Measurements from ENCODE around the gene BTD. TPM values are rescaled to one million over a fixed set of nuclear protein-coding genes. Genes with fewer than 3 reads are reported as not detected.

BTD gene
- total RNA-seq, 1 donor from 2014 or later = 23.0 TPM

DNA sequence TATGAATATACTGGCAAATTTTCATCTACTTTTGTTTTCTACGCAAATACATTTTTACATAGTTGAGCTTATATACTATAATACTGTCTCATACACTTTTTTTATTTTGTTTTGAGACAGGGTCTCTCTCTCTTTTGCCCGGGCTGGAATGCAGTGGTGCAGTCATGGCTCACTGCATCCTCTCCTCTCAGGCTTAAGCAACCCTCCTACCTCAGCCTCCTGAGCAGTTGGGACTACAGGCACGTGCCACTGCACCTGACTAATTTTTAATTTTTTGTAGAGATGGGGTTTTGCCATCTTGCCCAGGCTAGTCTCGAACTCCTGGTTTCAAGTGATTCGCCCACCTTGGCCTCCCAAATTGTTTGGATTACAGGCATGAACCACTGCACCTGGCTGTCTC is 26.1 kb upstream of the BTD start:
- Histone ChIP-seq H3K4me3 (ENCODE audit: low read length in 3 of 3) (no peak overlapping the region), H3K27ac (ENCODE audit: low read depth, low read length) (no peak overlapping the region), H3K9ac (ENCODE audit: low read depth in 1 of 3, low read length in 3 of 3) (no peak overlapping the region), H3K27me3 (ENCODE audit: control insufficient read depth in 3 of 3, insufficient read depth in 3 of 3, low read length in 3 of 3) (no peaks in the 10 kb centered on the region), H3K4me1 (ENCODE audit: control insufficient read depth in 3 of 3, insufficient read depth in 3 of 3, low read length in 3 of 3) (no peaks in the 10 kb centered on the region), H3K9me3 (ENCODE audit: control insufficient read depth in 3 of 3, low read length in 3 of 3) (no peaks in the 10 kb centered on the region), H3K36me3 (ENCODE audit: control insufficient read depth in 3 of 3, insufficient read depth in 3 of 3, low read length in 3 of 3) (peaks cover 14 to 39% (median 38%) of the 10 kb centered on the region in 3 donors)

DNA sequence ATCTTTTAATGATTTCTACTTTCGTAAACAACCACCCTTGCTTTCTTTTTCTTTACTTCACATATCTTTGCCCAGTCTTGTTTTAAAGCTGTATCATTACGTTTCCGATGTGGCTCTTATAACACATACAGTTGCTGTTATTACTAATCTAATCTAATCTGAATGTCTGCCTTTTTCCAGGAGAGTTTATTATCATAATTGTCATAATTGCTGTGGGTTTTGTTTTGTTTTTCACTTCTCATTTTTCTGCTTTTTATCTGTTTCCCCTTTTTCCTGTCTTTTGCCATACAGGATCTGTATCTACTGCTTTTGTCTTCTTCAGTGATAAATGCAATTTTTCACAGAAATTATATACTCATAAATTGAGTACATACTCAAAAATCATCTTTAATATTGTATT is 25.1 kb upstream of the BTD start:
- Histone ChIP-seq H3K36me3 (ENCODE audit: control insufficient read depth in 3 of 3, insufficient read depth in 3 of 3, low read length in 3 of 3) (peaks cover 9 to 38% (median 35%) of the 10 kb centered on the region in 3 donors), H3K4me1 (ENCODE audit: control insufficient read depth in 3 of 3, insufficient read depth in 3 of 3, low read length in 3 of 3) (no peaks in the 10 kb centered on the region), H3K4me3 (ENCODE audit: low read length in 3 of 3) (no peak overlapping the region), H3K27me3 (ENCODE audit: control insufficient read depth in 3 of 3, insufficient read depth in 3 of 3, low read length in 3 of 3) (no peaks in the 10 kb centered on the region), H3K27ac (ENCODE audit: low read depth, low read length) (no peak overlapping the region), H3K9ac (ENCODE audit: low read depth in 1 of 3, low read length in 3 of 3) (no peak overlapping the region), H3K9me3 (ENCODE audit: control insufficient read depth in 3 of 3, low read length in 3 of 3) (no peaks in the 10 kb centered on the region)

DNA sequence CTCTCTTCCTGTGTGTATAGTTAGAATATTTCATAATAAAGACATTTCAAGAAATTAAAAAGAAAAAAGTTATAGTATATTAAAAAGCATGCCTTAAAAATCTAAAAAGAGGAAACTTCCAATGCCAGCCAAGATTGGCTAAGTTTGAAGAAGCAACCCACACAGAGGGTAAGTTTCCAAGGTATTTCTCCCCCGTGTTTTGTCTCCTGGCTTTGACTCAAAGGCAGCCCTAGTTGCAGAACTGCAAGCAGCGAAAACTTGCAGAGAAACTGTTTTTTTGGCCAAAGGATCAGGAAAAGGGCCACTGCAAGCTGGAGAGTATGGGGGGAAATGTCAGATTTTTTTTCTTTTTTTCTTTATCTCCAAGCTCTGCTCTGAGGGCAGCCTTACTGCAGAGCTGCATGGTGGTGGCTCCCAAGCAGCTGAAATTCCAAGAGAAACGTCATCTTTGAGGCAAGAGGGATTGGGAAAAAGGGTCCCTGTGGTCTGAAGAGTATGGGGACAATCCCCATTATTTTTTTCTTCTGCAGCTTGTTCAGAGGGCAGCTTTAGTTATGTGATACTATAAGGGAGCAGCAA is 23.2 kb upstream of the BTD start:
- Histone ChIP-seq H3K36me3 (ENCODE audit: control insufficient read depth in 3 of 3, insufficient read depth in 3 of 3, low read length in 3 of 3) (peaks cover 9 to 36% (median 36%) of the 10 kb centered on the region in 3 donors), H3K9me3 (ENCODE audit: control insufficient read depth in 3 of 3, low read length in 3 of 3) (no peaks in the 10 kb centered on the region), H3K4me3 (ENCODE audit: low read length in 3 of 3) (no peak overlapping the region), H3K4me1 (ENCODE audit: control insufficient read depth in 3 of 3, insufficient read depth in 3 of 3, low read length in 3 of 3) (no peaks in the 10 kb centered on the region), H3K27ac (ENCODE audit: low read depth, low read length) (no peak overlapping the region), H3K27me3 (ENCODE audit: control insufficient read depth in 3 of 3, insufficient read depth in 3 of 3, low read length in 3 of 3) (no peaks in the 10 kb centered on the region), H3K9ac (ENCODE audit: low read depth in 1 of 3, low read length in 3 of 3) (no peak overlapping the region)

DNA sequence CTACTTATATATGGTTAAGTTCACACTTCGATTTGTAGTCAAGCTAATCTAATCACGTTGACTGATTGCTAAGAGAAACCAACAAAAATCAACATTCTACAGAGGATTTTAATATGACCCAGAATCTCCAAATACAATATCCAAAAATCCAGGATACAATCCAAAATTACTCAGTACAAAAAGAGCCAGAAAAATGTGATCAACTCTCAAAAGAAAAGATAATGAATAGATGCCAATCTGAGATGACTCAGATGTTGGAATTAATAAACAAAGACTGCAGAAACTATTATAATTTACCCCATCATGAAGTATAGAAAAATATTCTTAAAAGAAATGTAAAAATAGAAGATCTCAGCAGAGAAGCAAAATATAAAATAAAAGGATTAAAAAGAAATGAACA is 22.5 kb upstream of the BTD start:
- Histone ChIP-seq H3K9ac (ENCODE audit: low read depth in 1 of 3, low read length in 3 of 3) (no peak overlapping the region), H3K36me3 (ENCODE audit: control insufficient read depth in 3 of 3, insufficient read depth in 3 of 3, low read length in 3 of 3) (peaks cover 9 to 32% (median 31%) of the 10 kb centered on the region in 3 donors), H3K4me1 (ENCODE audit: control insufficient read depth in 3 of 3, insufficient read depth in 3 of 3, low read length in 3 of 3) (no peaks in the 10 kb centered on the region), H3K27me3 (ENCODE audit: control insufficient read depth in 3 of 3, insufficient read depth in 3 of 3, low read length in 3 of 3) (no peaks in the 10 kb centered on the region), H3K27ac (ENCODE audit: low read depth, low read length) (no peak overlapping the region), H3K9me3 (ENCODE audit: control insufficient read depth in 3 of 3, low read length in 3 of 3) (no peaks in the 10 kb centered on the region), H3K4me3 (ENCODE audit: low read length in 3 of 3) (no peak overlapping the region)

DNA sequence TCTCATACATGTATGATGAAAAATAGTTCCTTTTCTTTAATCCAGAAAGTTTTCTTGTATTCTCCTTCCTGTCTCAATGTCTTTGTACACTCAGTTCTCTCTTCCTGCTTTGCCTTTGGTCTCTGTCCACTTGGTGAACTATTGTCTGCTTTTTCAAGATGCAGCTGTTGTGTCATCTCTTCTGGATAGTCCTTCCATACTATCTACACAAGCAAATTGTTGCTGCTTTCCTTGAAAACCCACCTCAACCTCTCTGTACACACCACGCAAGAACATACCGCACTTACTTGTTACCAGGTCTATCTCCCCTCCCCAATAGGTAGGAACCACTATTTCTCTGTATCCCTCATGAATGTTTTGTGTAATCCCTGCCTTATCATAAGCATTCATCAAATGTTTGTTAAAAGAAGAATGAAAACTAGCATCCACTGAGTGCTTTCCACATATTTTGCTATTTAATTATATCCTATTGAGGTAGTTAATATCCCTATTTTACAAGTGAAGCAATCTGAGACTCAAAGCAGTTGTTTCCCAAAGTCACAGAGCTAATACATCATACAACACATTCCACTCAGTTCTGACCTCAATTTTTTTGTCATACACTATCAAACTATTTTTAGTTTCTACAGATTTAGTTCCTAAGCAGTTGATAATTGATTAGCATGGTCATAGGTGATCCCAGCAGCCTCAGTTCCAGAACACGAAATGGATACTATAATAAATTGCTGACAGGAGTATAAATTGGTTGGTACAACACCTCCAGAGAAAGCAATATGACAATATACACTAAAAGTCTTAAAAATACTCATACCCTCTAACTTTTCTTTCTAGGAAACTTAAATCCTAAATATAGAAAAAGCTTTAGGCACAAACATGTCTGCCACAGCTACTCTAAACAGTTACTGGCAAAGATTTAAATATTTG is 19.8 kb upstream of the BTD start:
- Histone ChIP-seq H3K4me1 (ENCODE audit: control insufficient read depth in 3 of 3, insufficient read depth in 3 of 3, low read length in 3 of 3) (no peaks in the 10 kb centered on the region), H3K27me3 (ENCODE audit: control insufficient read depth in 3 of 3, insufficient read depth in 3 of 3, low read length in 3 of 3) (no peaks in the 10 kb centered on the region), H3K9me3 (ENCODE audit: control insufficient read depth in 3 of 3, low read length in 3 of 3) (no peaks in the 10 kb centered on the region), H3K9ac (ENCODE audit: low read depth in 1 of 3, low read length in 3 of 3) (no peak overlapping the region), H3K36me3 (ENCODE audit: control insufficient read depth in 3 of 3, insufficient read depth in 3 of 3, low read length in 3 of 3) (peaks cover 17 to 37% (median 37%) of the 10 kb centered on the region in 3 donors), H3K27ac (ENCODE audit: low read depth, low read length) (no peak overlapping the region), H3K4me3 (ENCODE audit: low read length in 3 of 3) (no peak overlapping the region)

DNA sequence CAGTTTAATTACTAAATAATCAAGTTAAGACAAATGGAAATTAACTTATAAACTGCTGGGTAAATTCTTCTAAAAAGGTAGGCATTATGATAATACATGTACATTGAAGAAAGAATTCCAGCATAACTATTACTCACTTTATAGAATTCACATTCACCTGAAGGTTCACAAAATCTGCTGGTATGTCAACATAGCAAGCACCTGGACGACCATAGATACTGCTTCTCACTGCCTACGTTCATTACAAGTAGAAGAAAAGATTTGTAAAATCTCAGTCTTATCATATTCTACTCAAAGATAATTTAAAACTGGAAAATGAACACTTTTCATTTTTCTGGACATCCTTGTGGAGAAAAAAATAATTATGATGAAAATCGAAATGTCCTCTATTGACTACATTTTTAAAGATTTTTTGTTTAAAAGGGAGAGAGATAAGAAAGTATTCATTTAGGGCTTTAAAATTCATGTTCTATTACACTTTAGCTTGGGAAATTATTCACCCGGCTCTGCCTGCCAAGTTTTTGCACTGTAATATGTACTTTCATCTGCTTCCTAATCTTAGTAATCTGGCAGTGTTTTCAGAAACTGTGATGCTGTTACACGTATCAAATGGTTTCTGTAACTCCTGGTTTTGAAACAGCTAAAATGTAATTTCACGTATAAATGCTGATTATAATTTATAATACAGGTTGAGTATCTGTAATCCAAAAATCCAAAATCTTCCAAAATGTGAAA is 16.3 kb upstream of the BTD start:
- Histone ChIP-seq H3K27me3 (ENCODE audit: control insufficient read depth in 3 of 3, insufficient read depth in 3 of 3, low read length in 3 of 3) (no peaks in the 10 kb centered on the region), H3K36me3 (ENCODE audit: control insufficient read depth in 3 of 3, insufficient read depth in 3 of 3, low read length in 3 of 3) (peaks cover 18 to 46% (median 38%) of the 10 kb centered on the region in 3 donors), H3K4me3 (ENCODE audit: low read length in 3 of 3) (no peak overlapping the region), H3K4me1 (ENCODE audit: control insufficient read depth in 3 of 3, insufficient read depth in 3 of 3, low read length in 3 of 3) (no peaks in the 10 kb centered on the region), H3K27ac (ENCODE audit: low read depth, low read length) (no peak overlapping the region), H3K9ac (ENCODE audit: low read depth in 1 of 3, low read length in 3 of 3) (no peak overlapping the region), H3K9me3 (ENCODE audit: control insufficient read depth in 3 of 3, low read length in 3 of 3) (no peaks in the 10 kb centered on the region)

DNA sequence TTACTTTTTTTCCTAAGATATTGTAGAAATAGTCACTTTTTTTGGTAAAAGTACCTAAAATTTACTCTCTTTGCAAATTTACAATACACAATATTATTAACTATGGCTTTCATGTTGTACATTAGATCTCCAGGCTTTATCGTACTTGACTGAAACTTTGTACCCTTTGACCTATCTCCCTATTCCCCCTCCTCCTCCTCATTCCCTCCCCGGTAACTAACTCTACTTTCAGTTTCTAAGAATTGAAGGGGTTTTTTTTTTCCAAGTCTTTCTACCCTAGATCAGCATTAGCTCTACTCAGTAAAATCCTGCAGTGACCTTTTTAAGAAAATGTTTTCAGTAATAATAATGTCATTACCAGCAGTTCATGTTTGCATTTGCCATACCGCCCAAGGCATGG is 10.3 kb upstream of the BTD start:
- Histone ChIP-seq H3K9me3 (ENCODE audit: control insufficient read depth in 3 of 3, low read length in 3 of 3) (no peaks in the 10 kb centered on the region), H3K4me3 (ENCODE audit: low read length in 3 of 3) (no peak overlapping the region), H3K27me3 (ENCODE audit: control insufficient read depth in 3 of 3, insufficient read depth in 3 of 3, low read length in 3 of 3) (no peaks in the 10 kb centered on the region), H3K9ac (ENCODE audit: low read depth in 1 of 3, low read length in 3 of 3) (no peak overlapping the region), H3K36me3 (ENCODE audit: control insufficient read depth in 3 of 3, insufficient read depth in 3 of 3, low read length in 3 of 3) (peaks cover 10 to 20% (median 18%) of the 10 kb centered on the region in 3 donors), H3K27ac (ENCODE audit: low read depth, low read length) (no peak overlapping the region), H3K4me1 (ENCODE audit: control insufficient read depth in 3 of 3, insufficient read depth in 3 of 3, low read length in 3 of 3) (no peaks in the 10 kb centered on the region)

DNA sequence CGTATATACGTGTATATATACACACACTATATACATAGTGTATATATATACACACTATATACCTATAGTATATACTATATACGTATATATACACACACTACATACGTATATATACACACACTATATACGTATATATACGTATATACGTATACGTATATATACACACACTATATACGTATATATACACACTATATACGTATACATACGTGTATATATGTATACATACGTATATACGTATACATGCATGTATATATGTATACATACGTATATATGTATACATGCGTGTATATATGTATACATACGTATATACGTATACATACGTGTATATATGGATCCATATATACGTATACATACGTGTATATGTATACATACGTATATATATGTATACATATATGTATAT is 9.6 kb upstream of the BTD start:
- no peak overlapping the region for H3K9ac ChIP-seq (ENCODE audit: low read depth in 1 of 3, low read length in 3 of 3)
- no peak overlapping the region for H3K4me3 ChIP-seq (ENCODE audit: low read length in 3 of 3)
- H3K36me3 ChIP-seq (ENCODE audit: control insufficient read depth in 3 of 3, insufficient read depth in 3 of 3, low read length in 3 of 3) = peaks cover 10 to 20% (median 19%) of the 10 kb centered on the region in 3 donors
- no peak overlapping the region for H3K27ac ChIP-seq (ENCODE audit: low read depth, low read length)
- no peaks in the 10 kb centered on the region for H3K4me1 ChIP-seq (ENCODE audit: control insufficient read depth in 3 of 3, insufficient read depth in 3 of 3, low read length in 3 of 3)
- H3K9me3 ChIP-seq (ENCODE audit: control insufficient read depth in 3 of 3, low read length in 3 of 3) = no peaks in the 10 kb centered on the region
- H3K27me3 ChIP-seq (ENCODE audit: control insufficient read depth in 3 of 3, insufficient read depth in 3 of 3, low read length in 3 of 3) = no peaks in the 10 kb centered on the region

DNA sequence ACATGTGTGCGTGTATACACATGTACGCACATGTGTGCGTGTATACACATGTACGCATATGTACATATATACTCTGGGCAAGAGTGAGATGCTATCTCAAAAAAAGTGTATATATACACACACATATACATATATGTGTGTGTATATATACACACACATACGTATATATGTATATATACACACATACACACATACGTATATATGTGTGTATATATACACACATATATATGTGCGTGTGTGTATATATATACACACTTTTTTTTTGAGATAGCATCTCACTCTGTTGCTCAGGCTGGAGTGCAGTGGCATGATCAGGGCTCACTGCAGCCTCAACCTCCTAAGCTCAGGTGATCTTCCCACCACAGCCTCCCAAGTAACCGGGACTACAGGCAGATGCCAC is 8.6 kb upstream of the BTD start:
- Histone ChIP-seq H3K36me3 (ENCODE audit: control insufficient read depth in 3 of 3, insufficient read depth in 3 of 3, low read length in 3 of 3) (peaks cover 12 to 26% (median 21%) of the 10 kb centered on the region in 3 donors), H3K4me1 (ENCODE audit: control insufficient read depth in 3 of 3, insufficient read depth in 3 of 3, low read length in 3 of 3) (no peaks in the 10 kb centered on the region)

DNA sequence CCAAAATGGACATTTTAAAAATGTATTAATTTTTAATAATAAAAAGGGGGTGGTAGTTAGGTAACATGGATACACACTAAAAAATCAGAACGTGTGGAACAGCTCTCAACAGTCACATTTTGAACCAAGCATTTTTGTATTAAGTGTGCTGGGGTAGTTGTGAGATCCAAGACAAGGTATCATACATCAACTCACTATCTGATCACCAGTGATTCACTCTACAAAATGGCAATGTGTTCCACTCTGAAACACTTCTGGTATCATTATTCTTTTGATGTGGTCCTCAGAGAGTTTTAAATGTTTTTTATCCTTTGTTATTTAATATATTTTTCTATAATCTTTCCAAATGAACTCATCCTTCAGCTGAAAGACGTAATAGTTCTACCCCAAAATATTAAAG is 5.6 kb upstream of the BTD start:
- Histone ChIP-seq H3K36me3 (ENCODE audit: control insufficient read depth in 3 of 3, insufficient read depth in 3 of 3, low read length in 3 of 3) (peaks cover 7 to 32% (median 24%) of the 10 kb centered on the region in 3 donors), H3K9me3 (ENCODE audit: control insufficient read depth in 3 of 3, low read length in 3 of 3) (no peaks in the 10 kb centered on the region), H3K9ac (ENCODE audit: low read depth in 1 of 3, low read length in 3 of 3) (no peak overlapping the region), H3K4me1 (ENCODE audit: control insufficient read depth in 3 of 3, insufficient read depth in 3 of 3, low read length in 3 of 3) (peaks cover 9 to 10% (median 10%) of the 10 kb centered on the region in 3 donors), H3K27me3 (ENCODE audit: control insufficient read depth in 3 of 3, insufficient read depth in 3 of 3, low read length in 3 of 3) (no peaks in the 10 kb centered on the region), H3K27ac (ENCODE audit: low read depth, low read length) (no peak overlapping the region), H3K4me3 (ENCODE audit: low read length in 3 of 3) (no peak overlapping the region)

More for the DNA sequence above, 8.6 kb upstream of the BTD start:
- H3K27me3 ChIP-seq (ENCODE audit: control insufficient read depth in 3 of 3, insufficient read depth in 3 of 3, low read length in 3 of 3) = no peaks in the 10 kb centered on the region
- H3K9ac ChIP-seq (ENCODE audit: low read depth in 1 of 3, low read length in 3 of 3) = no peak overlapping the region
- no peak overlapping the region for H3K27ac ChIP-seq (ENCODE audit: low read depth, low read length)
- H3K4me3 ChIP-seq (ENCODE audit: low read length in 3 of 3) = no peak overlapping the region
- H3K9me3 ChIP-seq (ENCODE audit: control insufficient read depth in 3 of 3, low read length in 3 of 3) = no peaks in the 10 kb centered on the region

Measured in skeletal muscle tissue (tissue), 4 donors.